HepG2 (cell line): Measurements from ENCODE around the gene NCKIPSD. TPM values are rescaled to one million over a fixed set of nuclear protein-coding genes. Genes with fewer than 3 reads are reported as not detected.
A peak's percentile ranks its signal among the peaks of the same experiment; 100 is the strongest.

ENCODE experiments used
- ADNP ChIP-seq: sonication (generic); formaldehyde crosslinking; IDR thresholded peaks from 2 replicates; pipeline ENCODE4 v1.4.0; 2020; ENCODE audit warnings: missing genetic modification reagents
- ARID5B ChIP-seq: IDR thresholded peaks from 2 replicates; pipeline ENCODE4 v1.4.0; 2020; ENCODE audit warnings: mild to moderate bottlenecking, missing genetic modification reagents
- E2F5 ChIP-seq: sonication (generic); formaldehyde crosslinking; conservative IDR thresholded peaks from 2 replicates; pipeline ENCODE4 v1.4.0; 2020; ENCODE audit warnings: missing genetic modification reagents
- GLI4 ChIP-seq: sonication (generic); formaldehyde crosslinking; IDR thresholded peaks from 2 replicates; pipeline ENCODE4 v1.5.1; 2020; ENCODE audit warnings: missing genetic modification reagents, mild to moderate bottlenecking, moderate library complexity, borderline replicate concordance
- HOXA7 ChIP-seq: sonication (generic); formaldehyde crosslinking; IDR thresholded peaks from 2 replicates; pipeline ENCODE4 v1.8.1; 2022; ENCODE audit warnings: mild to moderate bottlenecking, missing genetic modification reagents, moderate library complexity
- MXI1 ChIP-seq: IDR thresholded peaks from 3 replicates; pipeline ENCODE4 v1.6.1; 2012; ENCODE audit warnings: low read depth, low read length, inconsistent platforms, borderline replicate concordance
- PAF1 ChIP-seq: IDR thresholded peaks from 2 replicates; pipeline ENCODE4 v1.6.1; 2016; ENCODE audit warnings: missing genetic modification reagents, missing compliant biosample characterization
- PCBP2 ChIP-seq: fragments of 200-400 bp; formaldehyde crosslinking; optimal IDR thresholded peaks from 2 replicates; pipeline ENCODE3; 2018; ENCODE audit warnings: low read length, low read depth; ENCODE audit not compliant: poor library complexity, severe bottlenecking
- SKI ChIP-seq: fragments of 450-650 bp; IDR thresholded peaks from one replicate; pipeline ENCODE4 v1.6.1; 2018; ENCODE audit warnings: mild to moderate bottlenecking; ENCODE audit not compliant: partially characterized antibody
- SMAD3 ChIP-seq: sonication (generic); formaldehyde crosslinking; IDR thresholded peaks from 2 replicates; pipeline ENCODE4 v1.4.0; 2020; ENCODE audit warnings: missing genetic modification reagents
- ZKSCAN1 ChIP-seq: fragments of 150-350 bp; IDR thresholded peaks from 2 replicates; pipeline ENCODE4 v1.6.1; 2014; ENCODE audit warnings: low read length
- ZKSCAN5 ChIP-seq: sonication (generic); formaldehyde crosslinking; IDR thresholded peaks from 2 replicates; pipeline ENCODE4 v1.5.1; 2020; ENCODE audit warnings: mild to moderate bottlenecking, missing genetic modification reagents
- ZNF513 ChIP-seq: sonication (generic); formaldehyde crosslinking; conservative IDR thresholded peaks from 2 replicates; pipeline ENCODE4 v1.5.0; 2020; ENCODE audit warnings: missing genetic modification reagents
- ZNF724P ChIP-seq: sonication (generic); formaldehyde crosslinking; IDR thresholded peaks from 2 replicates; pipeline ENCODE4 v1.8.0; 2022; ENCODE audit warnings: missing genetic modification reagents, borderline replicate concordance
- ZNF75D ChIP-seq: sonication (generic); formaldehyde crosslinking; IDR thresholded peaks from 2 replicates; pipeline ENCODE4 v1.8.1; 2023; ENCODE audit warnings: missing genetic modification reagents, mild to moderate bottlenecking, borderline replicate concordance
- polyA plus RNA-seq, 8 experiments: library from polyadenylated mRNA; depleted of rRNA in 3 of 8; stranded (reverse) in 7 of 8; unstranded in 1 of 8; fragments of >200 nt; fragmentation: Illumina TruSeq in 4 of 8; extraction: Trizol in 4 of 8; gene quantifications; 2 replicates each; pipeline versions ENCODE4 v1.2.1 to v1.2.3, GENCODE V29; 2011 to 2016; ENCODE audit warnings: low read depth in 4 of 8, missing spikeins in 1 of 8, mixed read lengths in 1 of 8; ENCODE audit not compliant: insufficient read depth in 1 of 8
- total RNA-seq, 5 experiments: library from RNA; depleted of rRNA; stranded (reverse); fragments of >200 nt; fragmentation: Illumina TruSeq; extraction: Trizol; gene quantifications; 2 replicates each; pipeline ENCODE4 v1.2.3, GENCODE V29; 2016; ENCODE audit warnings: low read depth in 1 of 5

The NCKIPSD gene
- total and polyA plus RNA-seq, 2 of the 13 experiments (the other 11 are each of a cell fraction or from before 2014, with no cell fraction given): 13.5 to 35.2 TPM

- TF ChIP-seq E2F5 (CRISPR knock-in tag) (peak; percentile 99), GLI4 (CRISPR knock-in tag) (peak; percentile 100), ZNF75D (CRISPR knock-in tag) (peak; percentile 100), PAF1 (CRISPR knock-in tag) (peak; percentile 95), ARID5B (CRISPR knock-in tag) (peak; percentile 99), SKI (no peak), PCBP2 (no peak), SMAD3 (CRISPR knock-in tag) (peak; percentile 100), ZNF724P (peak; percentile 100), ADNP (peak; percentile 91), MXI1 (peak; percentile 99), ZKSCAN5 (CRISPR knock-in tag) (peak; percentile 96), ZNF513 (CRISPR knock-in tag) (no peak), HOXA7 (peak; percentile 100), ZKSCAN1 (no peak)
Measured at GRCh38 chr3:48661501-48662144, 24.1 kb downstream of the NCKIPSD start (continued).
